Liver (tissue), 9 donors: ENCODE measurements around the gene UBAP1. TPM values are rescaled to one million over a fixed set of nuclear protein-coding genes. Genes with fewer than 3 reads are reported as not detected.
A peak's percentile ranks its signal among the peaks of the same experiment; 100 is the strongest.

Source experiments
- DNase-seq: peaks from one replicate; pipeline ENCODE4 v3.0.0-alpha.2; 2017; ENCODE audit warnings: low spot score
- H3K27ac ChIP-seq, 2 donors: one replicate each; pipeline ENCODE4 v1.7.0; 2013; ENCODE audit warnings: inconsistent platforms in 2 of 2, low read length in 2 of 2, control low read depth in 1 of 2, low read depth in 1 of 2, mild to moderate bottlenecking in 1 of 2
- H3K27me3 ChIP-seq, 4 donors: one replicate each; pipeline versions ENCODE4 v1.6.1 to v1.7.0; 2013; ENCODE audit warnings: low read length in 3 of 4, inconsistent platforms in 1 of 4, mild to moderate bottlenecking in 1 of 4, moderate library complexity in 1 of 4; ENCODE audit not compliant: control insufficient read depth in 4 of 4, insufficient read depth in 4 of 4
- H3K36me3 ChIP-seq, 4 donors: one replicate each; pipeline versions ENCODE4 v1.6.1 to v1.7.0; 2013; ENCODE audit warnings: low read length in 3 of 4, mild to moderate bottlenecking in 3 of 4, low read depth in 1 of 4, moderate library complexity in 1 of 4; ENCODE audit not compliant: control insufficient read depth in 4 of 4, insufficient read depth in 3 of 4
- H3K4me1 ChIP-seq, 4 donors: one replicate each; pipeline versions ENCODE4 v1.6.1 to v1.7.0; 2013; ENCODE audit warnings: low read length in 3 of 4, mild to moderate bottlenecking in 3 of 4, moderate library complexity in 1 of 4; ENCODE audit not compliant: control insufficient read depth in 4 of 4, insufficient read depth in 4 of 4
- H3K4me3 ChIP-seq, 3 donors: one replicate each; pipeline versions ENCODE4 v1.6.1 to v1.7.0; 2013; ENCODE audit warnings: low read length in 3 of 3, control low read depth in 1 of 3, low read depth in 1 of 3, mild to moderate bottlenecking in 1 of 3
- H3K9ac ChIP-seq, 2 donors: one replicate each; pipeline ENCODE4 v1.7.0; 2013; ENCODE audit warnings: low read length in 2 of 2, mild to moderate bottlenecking in 2 of 2, moderate library complexity in 2 of 2, control low read depth in 1 of 2, low read depth in 1 of 2
- H3K9me3 ChIP-seq, 4 donors: one replicate each; pipeline versions ENCODE4 v1.6.1 to v1.7.0; 2013; ENCODE audit warnings: low read length in 3 of 4; ENCODE audit not compliant: control insufficient read depth in 4 of 4
- EGR1 ChIP-seq, 2 donors: IDR thresholded peaks; 2 replicates each; pipeline ENCODE4 v1.6.1; 2016 to 2018; ENCODE audit warnings: antibody characterized with exemption in 2 of 2, low read depth in 2 of 2
- FOXA1 ChIP-seq: IDR thresholded peaks from 2 replicates; pipeline ENCODE4 v1.6.1; 2016; ENCODE audit warnings: antibody characterized with exemption
- FOXA2 ChIP-seq: IDR thresholded peaks from 2 replicates; pipeline ENCODE4 v1.6.1; 2016; ENCODE audit warnings: antibody characterized with exemption
- GABPA ChIP-seq, 2 donors: IDR thresholded peaks in 1 of 2; conservative IDR thresholded peaks in 1 of 2; 2 replicates each; pipeline ENCODE4 v1.6.1; 2016; ENCODE audit warnings: antibody characterized with exemption in 2 of 2, mild to moderate bottlenecking in 1 of 2, moderate library complexity in 1 of 2
- HNF4A ChIP-seq, 2 donors: conservative IDR thresholded peaks; 2 replicates each; pipeline ENCODE4 v1.6.1; 2016; ENCODE audit warnings: antibody characterized with exemption in 2 of 2, mild to moderate bottlenecking in 2 of 2
- HNF4G ChIP-seq: IDR thresholded peaks from 2 replicates; pipeline ENCODE4 v1.6.1; 2016; ENCODE audit warnings: antibody characterized with exemption
- JUND ChIP-seq, 2 donors: IDR thresholded peaks; 2 replicates each; pipeline ENCODE4 v1.6.1; 2016; ENCODE audit warnings: antibody characterized with exemption in 2 of 2
- NR2F2 ChIP-seq: IDR thresholded peaks from 2 replicates; pipeline ENCODE4 v1.6.1; 2016; ENCODE audit warnings: antibody characterized with exemption
- RAD21 ChIP-seq, 2 donors: IDR thresholded peaks; 2 replicates each; pipeline ENCODE4 v1.6.1; 2016; ENCODE audit warnings: antibody characterized with exemption in 2 of 2, mild to moderate bottlenecking in 2 of 2
- RXRA ChIP-seq, 2 donors: IDR thresholded peaks; 2 replicates each; pipeline ENCODE4 v1.6.1; 2017 to 2018; ENCODE audit warnings: antibody characterized with exemption in 2 of 2, mild to moderate bottlenecking in 1 of 2
- SP1 ChIP-seq: IDR thresholded peaks from 2 replicates; pipeline ENCODE4 v1.6.1; 2018; ENCODE audit warnings: antibody characterized with exemption, mild to moderate bottlenecking
- TAF1 ChIP-seq: conservative IDR thresholded peaks from 2 replicates; pipeline ENCODE4 v1.6.1; 2016; ENCODE audit warnings: antibody characterized with exemption, mild to moderate bottlenecking
- YY1 ChIP-seq: IDR thresholded peaks from 2 replicates; pipeline ENCODE4 v1.6.1; 2016; ENCODE audit warnings: antibody characterized with exemption, mild to moderate bottlenecking
- WGBS: extraction: QIAGEN DNeasy Blood & Tissue Kit; methylation state at CpG from one replicate; pipeline ENCODE4 v1.1.7; 2013; 5-methylcytosine and 5-hydroxymethylcytosine counted together
- polyA plus RNA-seq, 2 donors: library from polyadenylated mRNA; stranded (reverse) in 1 of 2; unstranded in 1 of 2; fragments of 200-250 nt in 1 of 2; fragments of >200 nt in 1 of 2; fragmentation: Nextera tagmentation in 1 of 2; extraction: Ambion mirVana in 1 of 2; gene quantifications; one replicate each; pipeline versions ENCODE4 v1.2.1 to v1.2.3, GENCODE V29; 2013 to 2015
- total RNA-seq, 2 donors: library from RNA; depleted of rRNA; stranded (reverse); fragments of >200 nt; gene quantifications; one replicate each; pipeline ENCODE4 v1.2.3, GENCODE V29; 2014
- TF ChIP-seq, protein P1 (sequence below): IDR thresholded peaks from 2 replicates; pipeline ENCODE4 v1.6.1; 2016; ENCODE audit warnings: antibody characterized with exemption
- TF ChIP-seq, protein P2 (sequence below): IDR thresholded peaks from 2 replicates; pipeline ENCODE4 v1.6.1; 2016; ENCODE audit warnings: antibody characterized with exemption
- TF ChIP-seq, protein P3 (sequence below): IDR thresholded peaks from 2 replicates; pipeline ENCODE4 v1.6.1; 2016; ENCODE audit warnings: antibody characterized with exemption
- TF ChIP-seq, protein P4 (sequence below): IDR thresholded peaks from 2 replicates; pipeline ENCODE4 v1.6.1; 2016; ENCODE audit warnings: antibody characterized with exemption, mild to moderate bottlenecking
- TF ChIP-seq, protein P5 (sequence below): fragments of 150-350 bp; IDR thresholded peaks from 2 replicates; pipeline ENCODE4 v1.5.1; 2017; ENCODE audit warnings: improper control_type of control experiment, low read depth, low read length; ENCODE audit not compliant: missing input control
- donor health status: healthy.
- donor health status: healthy.
- donor health status: healthy.
- donor health status: healthy.
- donor health status: healthy.

Gene UBAP1
- total and polyA plus RNA-seq, 4 donors, result 21.2 to 31.6 (median 23.7) TPM

DNA sequence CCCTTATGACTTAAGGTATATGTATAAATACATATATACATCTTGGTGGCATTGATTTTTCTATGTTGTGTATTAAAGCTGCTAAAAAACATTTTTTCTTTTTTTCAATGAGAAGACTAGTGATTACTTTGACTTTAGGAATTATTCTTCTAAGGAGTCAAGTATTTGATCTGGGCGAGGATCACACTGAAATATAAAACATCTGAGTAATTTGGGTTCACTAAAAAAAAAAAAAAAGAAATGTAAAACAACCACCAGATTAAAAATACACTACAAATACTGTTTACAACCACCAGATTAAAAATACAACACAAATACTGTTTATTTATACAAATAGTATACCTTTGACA, 9.0 kb downstream of the UBAP1 start:
- TF ChIP-seq EGR1 (IDR thresholded peaks at IDR 0.05; ENCODE audit: low read depth in 2 of 2), result no peak
- TF ChIP-seq, protein P1, sequence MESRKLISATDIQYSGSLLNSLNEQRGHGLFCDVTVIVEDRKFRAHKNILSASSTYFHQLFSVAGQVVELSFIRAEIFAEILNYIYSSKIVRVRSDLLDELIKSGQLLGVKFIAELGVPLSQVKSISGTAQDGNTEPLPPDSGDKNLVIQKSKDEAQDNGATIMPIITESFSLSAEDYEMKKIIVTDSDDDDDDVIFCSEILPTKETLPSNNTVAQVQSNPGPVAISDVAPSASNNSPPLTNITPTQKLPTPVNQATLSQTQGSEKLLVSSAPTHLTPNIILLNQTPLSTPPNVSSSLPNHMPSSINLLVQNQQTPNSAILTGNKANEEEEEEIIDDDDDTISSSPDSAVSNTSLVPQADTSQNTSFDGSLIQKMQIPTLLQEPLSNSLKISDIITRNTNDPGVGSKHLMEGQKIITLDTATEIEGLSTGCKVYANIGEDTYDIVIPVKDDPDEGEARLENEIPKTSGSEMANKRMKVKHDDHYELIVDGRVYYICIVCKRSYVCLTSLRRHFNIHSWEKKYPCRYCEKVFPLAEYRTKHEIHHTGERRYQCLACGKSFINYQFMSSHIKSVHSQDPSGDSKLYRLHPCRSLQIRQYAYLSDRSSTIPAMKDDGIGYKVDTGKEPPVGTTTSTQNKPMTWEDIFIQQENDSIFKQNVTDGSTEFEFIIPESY, result no peak
- Histone ChIP-seq H3K27ac (peak overlapping the region in 1 of 2 donors; percentile 43), H3K9me3 (no peaks in the 10 kb centered on the region), H3K4me1 (peaks cover 9 to 31% (median 18%) of the 10 kb centered on the region in 4 donors), H3K4me3 (no peak overlapping the region), H3K27me3 (no peaks in the 10 kb centered on the region), H3K9ac (no peak overlapping the region), H3K36me3 (peaks cover 0 to 4% (median 0%) of the 10 kb centered on the region in 4 donors)
- WGBS, result 98% methylated on average over 1 of the region's 1 CpG
- no peak for DNase-seq

DNA sequence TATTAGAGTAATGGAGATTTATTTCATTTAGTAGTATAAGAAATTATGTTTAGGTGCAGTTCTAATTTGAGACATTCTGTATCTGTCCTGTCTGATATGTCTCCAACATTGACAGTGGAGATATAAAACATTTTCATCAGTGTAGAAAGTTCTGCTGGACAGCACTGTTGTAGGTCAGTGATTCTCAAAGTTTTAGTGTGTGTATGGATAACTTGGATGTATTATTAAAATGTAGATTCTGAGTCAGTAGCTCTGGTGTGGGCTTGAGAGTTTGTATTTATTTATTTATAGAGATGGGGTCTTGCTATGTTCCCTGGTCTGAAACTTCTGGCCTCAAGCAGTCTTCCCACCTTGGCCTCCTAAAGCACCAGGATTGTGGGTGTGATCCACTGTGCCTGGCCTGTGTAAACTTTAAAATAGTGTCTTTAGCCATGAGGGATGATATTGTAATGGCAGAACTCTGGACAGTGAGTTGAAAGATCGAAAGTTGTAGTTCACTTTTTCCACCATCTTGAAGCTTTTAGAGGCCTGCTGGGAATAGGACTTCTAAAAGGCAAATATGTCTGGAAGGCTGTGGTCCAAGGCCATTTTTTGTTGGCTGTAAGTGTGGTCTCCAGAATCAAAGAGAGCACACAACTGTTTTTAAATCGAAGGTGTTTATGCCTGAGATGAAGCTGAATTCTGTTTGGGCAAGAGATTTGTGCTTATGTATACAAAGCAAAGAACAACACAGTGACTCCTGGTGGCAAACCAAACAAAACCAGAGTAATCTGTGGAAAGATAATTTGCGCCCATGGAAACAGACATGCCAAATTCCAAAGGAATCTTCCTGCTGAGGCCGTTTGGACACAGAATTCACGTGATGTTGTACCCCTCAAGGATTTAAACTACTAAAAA, 12.4 kb downstream of the UBAP1 start:
- Histone ChIP-seq H3K36me3 (no peaks in the 10 kb centered on the region), H3K27me3 (no peaks in the 10 kb centered on the region), H3K4me1 (peaks cover 7 to 19% (median 11%) of the 10 kb centered on the region in 4 donors), H3K4me3 (no peak overlapping the region), H3K9ac (no peak overlapping the region), H3K9me3 (no peaks in the 10 kb centered on the region), H3K27ac (peak overlapping the region; percentile 28 to 33)
- no peak for DNase-seq
- no peak for TF ChIP-seq SP1
- TF ChIP-seq, protein P2, sequence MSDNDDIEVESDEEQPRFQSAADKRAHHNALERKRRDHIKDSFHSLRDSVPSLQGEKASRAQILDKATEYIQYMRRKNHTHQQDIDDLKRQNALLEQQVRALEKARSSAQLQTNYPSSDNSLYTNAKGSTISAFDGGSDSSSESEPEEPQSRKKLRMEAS, result no peak
- peak in 1 of 2 donors; percentile 39 for TF ChIP-seq RXRA (IDR thresholded peaks at IDR 0.05)
- TF ChIP-seq, protein P1, result no peak
- TF ChIP-seq YY1, result peak; percentile 74
- peak; percentile 37 to 40 for TF ChIP-seq HNF4A (conservative IDR thresholded peaks at IDR 0.05)
- no peak for TF ChIP-seq TAF1
- TF ChIP-seq EGR1 (IDR thresholded peaks at IDR 0.05; ENCODE audit: low read depth in 2 of 2), result no peak
- TF ChIP-seq JUND (IDR thresholded peaks at IDR 0.05), result no peak
- TF ChIP-seq FOXA2, result peak; percentile 49
- no peak for TF ChIP-seq NR2F2
- TF ChIP-seq GABPA (IDR thresholded peaks at IDR 0.05 in 1 of 2, conservative IDR thresholded peaks at IDR 0.05 in 1 of 2), result no peak
- TF ChIP-seq, protein P3, sequence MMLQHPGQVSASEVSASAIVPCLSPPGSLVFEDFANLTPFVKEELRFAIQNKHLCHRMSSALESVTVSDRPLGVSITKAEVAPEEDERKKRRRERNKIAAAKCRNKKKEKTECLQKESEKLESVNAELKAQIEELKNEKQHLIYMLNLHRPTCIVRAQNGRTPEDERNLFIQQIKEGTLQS, result no peak
- TF ChIP-seq, protein P4, sequence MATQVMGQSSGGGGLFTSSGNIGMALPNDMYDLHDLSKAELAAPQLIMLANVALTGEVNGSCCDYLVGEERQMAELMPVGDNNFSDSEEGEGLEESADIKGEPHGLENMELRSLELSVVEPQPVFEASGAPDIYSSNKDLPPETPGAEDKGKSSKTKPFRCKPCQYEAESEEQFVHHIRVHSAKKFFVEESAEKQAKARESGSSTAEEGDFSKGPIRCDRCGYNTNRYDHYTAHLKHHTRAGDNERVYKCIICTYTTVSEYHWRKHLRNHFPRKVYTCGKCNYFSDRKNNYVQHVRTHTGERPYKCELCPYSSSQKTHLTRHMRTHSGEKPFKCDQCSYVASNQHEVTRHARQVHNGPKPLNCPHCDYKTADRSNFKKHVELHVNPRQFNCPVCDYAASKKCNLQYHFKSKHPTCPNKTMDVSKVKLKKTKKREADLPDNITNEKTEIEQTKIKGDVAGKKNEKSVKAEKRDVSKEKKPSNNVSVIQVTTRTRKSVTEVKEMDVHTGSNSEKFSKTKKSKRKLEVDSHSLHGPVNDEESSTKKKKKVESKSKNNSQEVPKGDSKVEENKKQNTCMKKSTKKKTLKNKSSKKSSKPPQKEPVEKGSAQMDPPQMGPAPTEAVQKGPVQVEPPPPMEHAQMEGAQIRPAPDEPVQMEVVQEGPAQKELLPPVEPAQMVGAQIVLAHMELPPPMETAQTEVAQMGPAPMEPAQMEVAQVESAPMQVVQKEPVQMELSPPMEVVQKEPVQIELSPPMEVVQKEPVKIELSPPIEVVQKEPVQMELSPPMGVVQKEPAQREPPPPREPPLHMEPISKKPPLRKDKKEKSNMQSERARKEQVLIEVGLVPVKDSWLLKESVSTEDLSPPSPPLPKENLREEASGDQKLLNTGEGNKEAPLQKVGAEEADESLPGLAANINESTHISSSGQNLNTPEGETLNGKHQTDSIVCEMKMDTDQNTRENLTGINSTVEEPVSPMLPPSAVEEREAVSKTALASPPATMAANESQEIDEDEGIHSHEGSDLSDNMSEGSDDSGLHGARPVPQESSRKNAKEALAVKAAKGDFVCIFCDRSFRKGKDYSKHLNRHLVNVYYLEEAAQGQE, result peak; percentile 21
- peak; percentile 44 to 63 for TF ChIP-seq RAD21 (IDR thresholded peaks at IDR 0.05)
- no peak for TF ChIP-seq HNF4G
- TF ChIP-seq FOXA1, result no peak
- TF ChIP-seq, protein P5, sequence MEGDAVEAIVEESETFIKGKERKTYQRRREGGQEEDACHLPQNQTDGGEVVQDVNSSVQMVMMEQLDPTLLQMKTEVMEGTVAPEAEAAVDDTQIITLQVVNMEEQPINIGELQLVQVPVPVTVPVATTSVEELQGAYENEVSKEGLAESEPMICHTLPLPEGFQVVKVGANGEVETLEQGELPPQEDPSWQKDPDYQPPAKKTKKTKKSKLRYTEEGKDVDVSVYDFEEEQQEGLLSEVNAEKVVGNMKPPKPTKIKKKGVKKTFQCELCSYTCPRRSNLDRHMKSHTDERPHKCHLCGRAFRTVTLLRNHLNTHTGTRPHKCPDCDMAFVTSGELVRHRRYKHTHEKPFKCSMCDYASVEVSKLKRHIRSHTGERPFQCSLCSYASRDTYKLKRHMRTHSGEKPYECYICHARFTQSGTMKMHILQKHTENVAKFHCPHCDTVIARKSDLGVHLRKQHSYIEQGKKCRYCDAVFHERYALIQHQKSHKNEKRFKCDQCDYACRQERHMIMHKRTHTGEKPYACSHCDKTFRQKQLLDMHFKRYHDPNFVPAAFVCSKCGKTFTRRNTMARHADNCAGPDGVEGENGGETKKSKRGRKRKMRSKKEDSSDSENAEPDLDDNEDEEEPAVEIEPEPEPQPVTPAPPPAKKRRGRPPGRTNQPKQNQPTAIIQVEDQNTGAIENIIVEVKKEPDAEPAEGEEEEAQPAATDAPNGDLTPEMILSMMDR, result peak; percentile 33
- 32% methylated on average over 5 of the region's 5 CpGs for WGBS
